Measurements from ENCODE around the gene NPAS1. TPM values are rescaled to one million over a fixed set of nuclear protein-coding genes. Genes with fewer than 3 reads are reported as not detected.

NPAS1 gene
- total RNA-seq, 1 experiment from 2014 or later = 4.6 TPM

DNA sequence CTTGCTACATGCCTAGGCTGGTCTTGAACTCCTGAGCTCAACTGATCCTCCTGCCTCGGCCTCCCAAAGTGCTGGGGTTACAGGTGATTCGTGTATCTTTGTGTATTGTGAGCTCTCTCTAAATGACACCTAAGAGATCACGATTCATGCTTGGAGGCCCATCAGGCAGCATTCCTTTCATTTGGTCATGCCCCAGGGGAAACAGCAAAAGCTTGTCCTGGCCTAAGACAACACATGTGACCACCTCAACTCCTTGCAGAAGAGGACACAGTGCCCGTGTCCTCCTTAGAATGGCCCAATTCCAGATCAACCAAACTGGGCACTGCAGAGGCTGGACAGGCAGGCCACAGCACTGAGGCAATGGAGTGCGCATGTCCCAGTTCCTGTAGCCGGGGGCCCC is 61.5 kb downstream of the NPAS1 start:
- no TSS peak for BruUV-seq (replicated peaks)
- RAD21 ChIA-PET (ENCODE audit: low non-redundant PET in 1 of 2, low total read pairs in 2 of 2, uncharacterized antibody in 2 of 2, unreplicated experiment in 2 of 2) = interaction anchor here in 1 of 2 experiments (1.1 kb wide), 1 partner anchor 32 kb away, joined by 3 read pairs; the partner anchor contains the start of gene ZC3H4
- Histone ChIP-seq H4K20me1 (ENCODE audit: insufficient read depth) (no peaks in the 10 kb centered on the region), H3K79me2 (ENCODE audit: insufficient read depth, low read length) (no peaks in the 10 kb centered on the region), H2AFZ (ENCODE audit: low read depth, low read length, poor library complexity, severe bottlenecking) (no peak overlapping the region), H3K4me1 (ENCODE audit: control insufficient read depth in 1 of 2, insufficient read depth in 2 of 2, low read length in 2 of 2) (peaks cover 0 to 18% of the 10 kb centered on the region in 2 experiments; a peak in 3 of 4 replicates), H3K9me2 (ENCODE audit: insufficient read depth) (no peaks in the 10 kb centered on the region), H3K27ac (ENCODE audit: low read depth, low read length) (no peak overlapping the region), H3K4me3 (replicated peaks in 1 of 2; ENCODE audit: low read depth in 1 of 2, low read length in 2 of 2) (no peak overlapping the region), H3K27me3 (ENCODE audit: insufficient read depth, low read length) (no peaks in the 10 kb centered on the region), H3K9ac (ENCODE audit: low read length) (no peak overlapping the region), H3K4me2 (ENCODE audit: low read length) (no peak overlapping the region), H3K9me3 (ENCODE audit: control insufficient read depth in 1 of 2, insufficient read depth in 1 of 2, low read depth in 1 of 2, low read length in 2 of 2) (no peaks in the 10 kb centered on the region), H3K36me3 (ENCODE audit: control insufficient read depth in 1 of 2, insufficient read depth in 2 of 2, low read length in 2 of 2) (peaks cover 34 to 48% of the 10 kb centered on the region in 2 experiments)
- ATAC-seq = no peak
- TF ChIP-seq RAD21 (IDR thresholded peaks at IDR 0.05; ENCODE audit: low read depth) = no peak
- no peak for TF ChIP-seq EGR1 (IDR thresholded peaks at IDR 0.05; ENCODE audit: low read depth)
- no peak for TF ChIP-seq ZNF274 (IDR thresholded peaks at IDR 0.05; ENCODE audit: low read depth, low read length)
- TF ChIP-seq POLR2AphosphoS5 (IDR thresholded peaks at IDR 0.05; ENCODE audit: low read depth, low read length) = no peak
- TF ChIP-seq, protein P1, sequence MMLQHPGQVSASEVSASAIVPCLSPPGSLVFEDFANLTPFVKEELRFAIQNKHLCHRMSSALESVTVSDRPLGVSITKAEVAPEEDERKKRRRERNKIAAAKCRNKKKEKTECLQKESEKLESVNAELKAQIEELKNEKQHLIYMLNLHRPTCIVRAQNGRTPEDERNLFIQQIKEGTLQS (IDR thresholded peaks at IDR 0.05) = no peak
- TF ChIP-seq SIN3A (IDR thresholded peaks at IDR 0.05; ENCODE audit: low read depth) = no peak
- no peak for TF ChIP-seq POLR2A (IDR thresholded peaks at IDR 0.05; ENCODE audit: borderline replicate concordance, extremely low read depth, insufficient read depth, insufficient read length)
- TF ChIP-seq SP1 (IDR thresholded peaks at IDR 0.05; ENCODE audit: low read depth) = no peak
- no peak for TF ChIP-seq CEBPB (IDR thresholded peaks at IDR 0.05; ENCODE audit: low read depth)
- TF ChIP-seq JUND (IDR thresholded peaks at IDR 0.05) = no peak
- TF ChIP-seq CBX3 (IDR thresholded peaks at IDR 0.05; ENCODE audit: low read depth) = no peak
- TF ChIP-seq, protein P2, sequence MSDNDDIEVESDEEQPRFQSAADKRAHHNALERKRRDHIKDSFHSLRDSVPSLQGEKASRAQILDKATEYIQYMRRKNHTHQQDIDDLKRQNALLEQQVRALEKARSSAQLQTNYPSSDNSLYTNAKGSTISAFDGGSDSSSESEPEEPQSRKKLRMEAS (IDR thresholded peaks at IDR 0.05) = no peak
- TF ChIP-seq, protein P3, sequence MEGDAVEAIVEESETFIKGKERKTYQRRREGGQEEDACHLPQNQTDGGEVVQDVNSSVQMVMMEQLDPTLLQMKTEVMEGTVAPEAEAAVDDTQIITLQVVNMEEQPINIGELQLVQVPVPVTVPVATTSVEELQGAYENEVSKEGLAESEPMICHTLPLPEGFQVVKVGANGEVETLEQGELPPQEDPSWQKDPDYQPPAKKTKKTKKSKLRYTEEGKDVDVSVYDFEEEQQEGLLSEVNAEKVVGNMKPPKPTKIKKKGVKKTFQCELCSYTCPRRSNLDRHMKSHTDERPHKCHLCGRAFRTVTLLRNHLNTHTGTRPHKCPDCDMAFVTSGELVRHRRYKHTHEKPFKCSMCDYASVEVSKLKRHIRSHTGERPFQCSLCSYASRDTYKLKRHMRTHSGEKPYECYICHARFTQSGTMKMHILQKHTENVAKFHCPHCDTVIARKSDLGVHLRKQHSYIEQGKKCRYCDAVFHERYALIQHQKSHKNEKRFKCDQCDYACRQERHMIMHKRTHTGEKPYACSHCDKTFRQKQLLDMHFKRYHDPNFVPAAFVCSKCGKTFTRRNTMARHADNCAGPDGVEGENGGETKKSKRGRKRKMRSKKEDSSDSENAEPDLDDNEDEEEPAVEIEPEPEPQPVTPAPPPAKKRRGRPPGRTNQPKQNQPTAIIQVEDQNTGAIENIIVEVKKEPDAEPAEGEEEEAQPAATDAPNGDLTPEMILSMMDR (IDR thresholded peaks at IDR 0.05 in 2 of 3, conservative IDR thresholded peaks at IDR 0.05 in 1 of 3; ENCODE audit: borderline replicate concordance in 1 of 3, insufficient read depth in 1 of 3, low read depth in 2 of 3, low read length in 2 of 3) = no peak
- no peak for TF ChIP-seq FOSL1 (IDR thresholded peaks at IDR 0.05; ENCODE audit: low read depth)
- no peak for TF ChIP-seq TCF7L2 (IDR thresholded peaks at IDR 0.05; ENCODE audit: borderline replicate concordance, extremely low read depth, insufficient read depth, insufficient read length)
- intact Hi-C loops (cut with micrococcal nuclease) = no loop called here
- CTCF ChIA-PET = no interaction called here
- DNase-seq (ENCODE audit: low read depth, low spot score) = no peak
- POLR2A ChIA-PET = interaction anchor here (1.3 to 3.7 kb wide), 2 partner anchors 32 to 163 kb away, joined by 3 to 13 read pairs; partner anchors contain the start of gene ZC3H4
